K562 (cell line): ENCODE data around the gene P2RX5. TPM values are rescaled to one million over a fixed set of nuclear protein-coding genes. Genes with fewer than 3 reads are reported as not detected.
A peak's percentile ranks its signal among the peaks of the same experiment; 100 is the strongest.

Source experiments
- ATAC-seq: fragments of 200-7000 bp; cut with Tn5 transposase; 3 replicates; pipeline ENCODE4 v1.9.1; 2020; ENCODE audit warnings: moderate library complexity
- BruUV-seq: library from RNA; stranded (reverse); fragments of 400-500 nt; replicated peaks from 2 replicates; lab custom pipeline; 2021; lab: Mats Ljungman, UMichigan
- CTCF ChIA-PET: fragments of 300-600 bp; formaldehyde crosslinking; extraction: SDS; loops from one replicate; lab custom pipeline; 2021; ENCODE audit warnings: low intra/inter-chr PET ratio; lab: Yijun Ruan, JAX
- POLR2A ChIA-PET: fragments of 300-600, 350-650 bp; sonication (Branson Sonifier 250); formaldehyde crosslinking; extraction: SDS; loops from one replicate; lab custom pipeline; 2021; ENCODE audit warnings: antibody characterized with exemption, inconsistent platforms; lab: Yijun Ruan, JAX
- DNase-seq, 4 experiments: peaks; one replicate each; pipeline versions ENCODE4 v3.0.0 to v3.0.0-alpha.2; 2011 to 2018; ENCODE audit warnings: low spot score in 3 of 4, mixed read lengths in 3 of 4; ENCODE audit errors: extremely low read depth in 1 of 4
- FAIRE-seq: peaks from 2 replicates; lab custom pipeline; 2011; peaks lifted over from hg19 to GRCh38; lab: Jason Lieb, UNC
- H2AFZ ChIP-seq: 2 replicates; pipeline ENCODE4 v1.6.0; 2011; ENCODE audit warnings: low read depth, low read length, control low read depth, inconsistent platforms
- H3K27ac ChIP-seq: fragments of 200-600 bp; 3 replicates; pipeline ENCODE4 v1.8.0; 2011; ENCODE audit warnings: low read depth, mild to moderate bottlenecking, control low read depth, inconsistent platforms, low read length, moderate library complexity, mixed read lengths; ENCODE audit errors: extremely low read depth
- H3K27me3 ChIP-seq, 2 experiments: fragments of 300-600 bp in 1 of 2; 2 replicates in 1 of 2; 3 replicates in 1 of 2; pipeline versions ENCODE4 v1.6.0 to v1.8.0; 2011; ENCODE audit warnings: inconsistent platforms in 2 of 2, low read length in 2 of 2, mild to moderate bottlenecking in 1 of 2, mixed read lengths in 1 of 2, moderate library complexity in 1 of 2; ENCODE audit not compliant: control insufficient read depth in 2 of 2, insufficient read depth in 2 of 2
- H3K36me3 ChIP-seq: fragments of 300-600 bp; 3 replicates; pipeline ENCODE4 v1.8.0; 2011; ENCODE audit warnings: mild to moderate bottlenecking, low read length, inconsistent platforms; ENCODE audit not compliant: control insufficient read depth, insufficient read depth
- H3K4me1 ChIP-seq, 2 experiments: fragments of 200-600 bp in 1 of 2; replicated peaks in 1 of 2; 2 replicates in 1 of 2; 3 replicates in 1 of 2; pipeline versions ENCODE4 v1.5.1 to v1.8.0; 2011; ENCODE audit warnings: inconsistent platforms in 2 of 2, low read length in 2 of 2, mild to moderate bottlenecking in 1 of 2, mixed read lengths in 1 of 2, moderate library complexity in 1 of 2; ENCODE audit not compliant: control insufficient read depth in 2 of 2, insufficient read depth in 2 of 2
- H3K4me2 ChIP-seq: 2 replicates; pipeline ENCODE4 v1.6.1; 2011; ENCODE audit warnings: low read length, control low read depth, inconsistent platforms, mixed read lengths; ENCODE audit not compliant: insufficient read depth
- H3K4me3 ChIP-seq: fragments of 200-600 bp; sonication (generic), shearing (Covaris generic); 2 replicates; pipeline ENCODE4 v1.5.1; 2016; ENCODE audit warnings: control low read depth, inconsistent platforms
- H3K79me2 ChIP-seq: fragments of 200-600 bp; 3 replicates; pipeline ENCODE4 v1.8.0; 2011; ENCODE audit warnings: low read length, inconsistent platforms; ENCODE audit not compliant: control insufficient read depth, insufficient read depth
- H3K9ac ChIP-seq, 2 experiments: 2 replicates each; pipeline versions ENCODE4 v1.6.0 to v1.6.1; 2011; ENCODE audit warnings: low read depth in 2 of 2, low read length in 2 of 2, control low read depth in 1 of 2, inconsistent platforms in 1 of 2, mild to moderate bottlenecking in 1 of 2, mixed read lengths in 1 of 2; ENCODE audit not compliant: insufficient read depth in 1 of 2
- H3K9me1 ChIP-seq: one replicate; pipeline ENCODE4 v1.6.0; 2011; ENCODE audit warnings: inconsistent platforms, mild to moderate bottlenecking, low read length, moderate library complexity; ENCODE audit not compliant: control insufficient read depth, insufficient read depth
- H3K9me3 ChIP-seq: replicated peaks from 2 replicates; pipeline ENCODE4 v1.5.1; 2011; ENCODE audit warnings: low read depth, low read length, inconsistent platforms; ENCODE audit not compliant: control insufficient read depth, insufficient read depth
- H4K20me1 ChIP-seq: replicated peaks from 2 replicates; pipeline ENCODE4 v1.6.1; 2011; ENCODE audit warnings: low read length, inconsistent platforms, mixed read lengths; ENCODE audit not compliant: control insufficient read depth, insufficient read depth
- BACH1 ChIP-seq: fragments of 200-800 bp; sonication (Bioruptor generic); IDR thresholded peaks from 2 replicates; pipeline ENCODE4 v1.6.1; 2016; ENCODE audit warnings: missing genetic modification characterization, missing compliant biosample characterization
- CBFA2T3 ChIP-seq: fragments of 450-650 bp; IDR thresholded peaks from 2 replicates; pipeline ENCODE4 v1.6.1; 2017
- HDAC1 ChIP-seq, 2 experiments: fragments of 450-650 bp; IDR thresholded peaks; 2 replicates each; pipeline ENCODE4 v1.6.1; 2016 to 2017; ENCODE audit warnings: inconsistent platforms in 1 of 2, mild to moderate bottlenecking in 1 of 2, moderate library complexity in 1 of 2
- JUND ChIP-seq, 2 experiments: IDR thresholded peaks; 2 replicates in 1 of 2; 3 replicates in 1 of 2; pipeline ENCODE4 v1.6.1; 2011; ENCODE audit warnings: borderline replicate concordance in 2 of 2, low read depth in 2 of 2, low read length in 2 of 2, improper control_type of control experiment in 1 of 2, missing biosample characterization in 1 of 2, missing genetic modification characterization in 1 of 2, missing genetic modification reagents in 1 of 2
- POLR3A ChIP-seq: IDR thresholded peaks from 2 replicates; pipeline ENCODE4 v1.6.1; 2011; ENCODE audit warnings: borderline replicate concordance, mild to moderate bottlenecking, moderate library complexity; ENCODE audit not compliant: insufficient read length, insufficient read depth; ENCODE audit errors: extremely low read depth
- RCOR1 ChIP-seq, 2 experiments: IDR thresholded peaks; 2 replicates each; pipeline ENCODE4 v1.6.1; 2012; ENCODE audit warnings: low read depth in 2 of 2, low read length in 2 of 2, borderline replicate concordance in 1 of 2, improper control_type of control experiment in 1 of 2
- ZNF586 ChIP-seq: fragments of 450-650 bp; formaldehyde crosslinking; conservative IDR thresholded peaks from 2 replicates; pipeline ENCODE4 v1.4.0; 2020; ENCODE audit warnings: mild to moderate bottlenecking, moderate library complexity
- WGBS: fragments of 100-300 bp; shearing (Covaris generic); methylation state at CpG from one replicate; pipeline ENCODE4 v1.1.6; 2016; ENCODE audit warnings: low coverage, mixed read lengths; ENCODE audit not compliant: insufficient coverage; ENCODE audit errors: missing lambda C conversion rate; 5-methylcytosine and 5-hydroxymethylcytosine counted together
- in situ Hi-C: fragments of 300-500 bp; cut with MboI; formaldehyde crosslinking; loops from 4 replicates; pipeline ENCODE4 v1.15.0; 2018; ENCODE audit warnings: inconsistent platforms, mixed read lengths
- intact Hi-C: fragments of 100-400 bp; cut with micrococcal nuclease; formaldehyde crosslinking; loops from 2 replicates; pipeline ENCODE4 v1.14.2; 2022
- polyA plus RNA-seq, 8 experiments: library from polyadenylated mRNA; depleted of rRNA in 4 of 8; stranded (reverse) in 5 of 8; unstranded in 3 of 8; fragments of >200 nt; fragmentation: Nextera tagmentation in 2 of 8; fragmentation: Illumina TruSeq in 1 of 8; extraction: Ambion mirVana in 2 of 8; extraction: Trizol in 1 of 8; gene quantifications; 2 replicates each; pipeline versions ENCODE4 v1.2.1 to v1.2.3, GENCODE V29; 2011 to 2014; ENCODE audit warnings: inconsistent platforms in 1 of 8, missing spikeins in 1 of 8
- total RNA-seq, 7 experiments: library from RNA; depleted of rRNA in 6 of 7; stranded (reverse); fragments of >200 nt in 6 of 7; fragmentation: Illumina TruSeq in 2 of 7; extraction: Trizol in 2 of 7; gene quantifications; 2 replicates each; pipeline versions ENCODE4 v1.2.1 to v1.2.3, GENCODE V29; 2011 to 2021; ENCODE audit warnings: low replicate concordance in 1 of 7
- TF ChIP-seq, protein P1 (sequence below): sonication (generic); formaldehyde crosslinking; IDR thresholded peaks from 2 replicates; pipeline ENCODE4 v1.8.0; 2023; ENCODE audit warnings: missing genetic modification reagents, mild to moderate bottlenecking, borderline replicate concordance
- TF ChIP-seq, protein P2 (sequence below): sonication (generic); formaldehyde crosslinking; IDR thresholded peaks from 2 replicates; pipeline ENCODE4 v1.8.0; 2022; ENCODE audit warnings: missing genetic modification reagents, mild to moderate bottlenecking, moderate library complexity, borderline replicate concordance
- TF ChIP-seq, protein P3 (sequence below), 2 experiments: IDR thresholded peaks; 2 replicates each; pipeline ENCODE4 v1.6.1; 2012; ENCODE audit warnings: improper control_type of control experiment in 2 of 2, low read depth in 2 of 2, low read length in 2 of 2, borderline replicate concordance in 1 of 2

P2RX5 gene
- total and polyA plus RNA-seq, 9 of the 15 experiments (the other 6 are each of a cell fraction or from before 2014, with no cell fraction given), result 0.31 to 4.0 (median 1.3) TPM

DNA sequence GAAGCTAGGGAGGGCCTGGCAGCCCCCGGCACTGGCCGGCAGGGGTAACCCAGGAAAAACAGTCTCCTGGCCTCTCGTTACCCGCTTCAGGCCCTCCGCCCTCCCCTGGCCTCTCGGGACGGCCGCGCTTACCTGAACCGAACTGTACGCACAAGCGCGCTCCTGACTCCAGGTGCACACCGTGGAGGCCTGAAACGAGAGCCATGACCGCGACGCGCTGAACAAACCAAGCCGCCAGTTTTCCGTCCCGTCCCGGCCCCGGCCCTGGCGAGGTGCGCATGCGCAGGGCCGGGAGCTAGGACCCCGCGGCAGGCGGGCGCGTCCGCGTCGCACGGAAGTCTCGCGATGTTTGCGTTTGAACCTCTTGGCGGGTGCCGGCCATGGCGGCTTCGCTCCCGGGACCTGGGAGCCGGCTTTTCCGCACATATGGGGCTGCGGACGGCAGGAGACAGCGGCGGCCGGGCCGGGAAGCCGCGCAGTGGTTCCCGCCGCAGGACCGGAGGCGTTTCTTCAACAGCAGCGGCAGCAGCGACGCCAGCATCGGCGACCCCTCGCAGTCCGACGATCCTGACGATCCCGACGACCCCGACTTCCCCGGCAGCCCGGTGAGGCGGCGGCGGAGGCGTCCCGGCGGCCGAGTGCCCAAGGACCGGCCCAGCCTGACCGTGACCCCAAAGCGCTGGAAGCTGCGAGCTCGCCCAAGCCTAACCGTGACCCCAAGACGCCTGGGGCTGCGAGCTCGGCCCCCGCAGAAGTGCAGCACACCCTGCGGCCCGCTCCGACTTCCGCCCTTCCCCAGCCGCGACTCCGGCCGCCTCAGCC is 27.8 kb upstream of the P2RX5 start, which contains the start of gene HASPIN:
TSS of gene HASPIN (plus strand) at position 348 of the 822 bp plus-strand sequence. CDS start at position 381, 33 bp downstream.
- in situ Hi-C loops (no loop called here), intact Hi-C loops (no loop called here)
- ChIA-PET CTCF (no interaction called here), POLR2A (interaction anchor here (0.6 to 1.6 kb wide), 9 partner anchors 9 to 1747 kb away, joined by 3 to 5 read pairs (median 3); no protein-coding TSS in a partner anchor)
- Histone ChIP-seq H3K9ac (peak within 1 kb of the TSS; percentile 92 to 100), H3K9me3 (no peaks in the 10 kb centered on the region), H3K4me1 (peaks cover 19% of the 10 kb centered on the region in 2 experiments), H3K4me2 (peak within 1 kb of the TSS; percentile 95), H3K36me3 (peaks cover 36% of the 10 kb centered on the region), H3K27ac (peak within 1 kb of the TSS; percentile 92), H4K20me1 (no peaks in the 10 kb centered on the region), H2AFZ (peak within 1 kb of the TSS; percentile 98), H3K4me3 (peak within 1 kb of the TSS; percentile 86), H3K79me2 (peaks cover 49% of the 10 kb centered on the region), H3K9me1 (no peaks in the 10 kb centered on the region), H3K27me3 (no peaks in the 10 kb centered on the region)
- 0% methylated on average over 60 of the region's 98 CpGs for WGBS
- DNase-seq, result peak; percentile 94 to 98 (median 98)
- no TSS peak for BruUV-seq
- no peak for FAIRE-seq
- peak; percentile 94 for ATAC-seq
- TF ChIP-seq JUND (IDR thresholded peaks at IDR 0.05; ENCODE audit: borderline replicate concordance, low read depth, low read length) (no peak), JUND (tag; IDR thresholded peaks at IDR 0.05; ENCODE audit: borderline replicate concordance, low read depth, low read length) (no peak), BACH1 (tag) (no peak), RCOR1 (IDR thresholded peaks at IDR 0.05; ENCODE audit: borderline replicate concordance in 1 of 2, low read depth in 2 of 2, low read length in 2 of 2) (peak in 1 of 2 experiments; percentile 56; a peak in 2 of 4 replicates), CBFA2T3 (no peak), POLR3A (no peak), ZNF586 (CRISPR knock-in tag) (no peak), HDAC1 (IDR thresholded peaks at IDR 0.05) (peak in 1 of 2 experiments; percentile 83; a peak in 2 of 4 replicates)
- TF ChIP-seq, protein P1, sequence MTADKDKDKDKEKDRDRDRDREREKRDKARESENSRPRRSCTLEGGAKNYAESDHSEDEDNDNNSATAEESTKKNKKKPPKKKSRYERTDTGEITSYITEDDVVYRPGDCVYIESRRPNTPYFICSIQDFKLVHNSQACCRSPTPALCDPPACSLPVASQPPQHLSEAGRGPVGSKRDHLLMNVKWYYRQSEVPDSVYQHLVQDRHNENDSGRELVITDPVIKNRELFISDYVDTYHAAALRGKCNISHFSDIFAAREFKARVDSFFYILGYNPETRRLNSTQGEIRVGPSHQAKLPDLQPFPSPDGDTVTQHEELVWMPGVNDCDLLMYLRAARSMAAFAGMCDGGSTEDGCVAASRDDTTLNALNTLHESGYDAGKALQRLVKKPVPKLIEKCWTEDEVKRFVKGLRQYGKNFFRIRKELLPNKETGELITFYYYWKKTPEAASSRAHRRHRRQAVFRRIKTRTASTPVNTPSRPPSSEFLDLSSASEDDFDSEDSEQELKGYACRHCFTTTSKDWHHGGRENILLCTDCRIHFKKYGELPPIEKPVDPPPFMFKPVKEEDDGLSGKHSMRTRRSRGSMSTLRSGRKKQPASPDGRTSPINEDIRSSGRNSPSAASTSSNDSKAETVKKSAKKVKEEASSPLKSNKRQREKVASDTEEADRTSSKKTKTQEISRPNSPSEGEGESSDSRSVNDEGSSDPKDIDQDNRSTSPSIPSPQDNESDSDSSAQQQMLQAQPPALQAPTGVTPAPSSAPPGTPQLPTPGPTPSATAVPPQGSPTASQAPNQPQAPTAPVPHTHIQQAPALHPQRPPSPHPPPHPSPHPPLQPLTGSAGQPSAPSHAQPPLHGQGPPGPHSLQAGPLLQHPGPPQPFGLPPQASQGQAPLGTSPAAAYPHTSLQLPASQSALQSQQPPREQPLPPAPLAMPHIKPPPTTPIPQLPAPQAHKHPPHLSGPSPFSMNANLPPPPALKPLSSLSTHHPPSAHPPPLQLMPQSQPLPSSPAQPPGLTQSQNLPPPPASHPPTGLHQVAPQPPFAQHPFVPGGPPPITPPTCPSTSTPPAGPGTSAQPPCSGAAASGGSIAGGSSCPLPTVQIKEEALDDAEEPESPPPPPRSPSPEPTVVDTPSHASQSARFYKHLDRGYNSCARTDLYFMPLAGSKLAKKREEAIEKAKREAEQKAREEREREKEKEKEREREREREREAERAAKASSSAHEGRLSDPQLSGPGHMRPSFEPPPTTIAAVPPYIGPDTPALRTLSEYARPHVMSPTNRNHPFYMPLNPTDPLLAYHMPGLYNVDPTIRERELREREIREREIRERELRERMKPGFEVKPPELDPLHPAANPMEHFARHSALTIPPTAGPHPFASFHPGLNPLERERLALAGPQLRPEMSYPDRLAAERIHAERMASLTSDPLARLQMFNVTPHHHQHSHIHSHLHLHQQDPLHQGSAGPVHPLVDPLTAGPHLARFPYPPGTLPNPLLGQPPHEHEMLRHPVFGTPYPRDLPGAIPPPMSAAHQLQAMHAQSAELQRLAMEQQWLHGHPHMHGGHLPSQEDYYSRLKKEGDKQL (CRISPR knock-in tag), result no peak
- TF ChIP-seq, protein P2, sequence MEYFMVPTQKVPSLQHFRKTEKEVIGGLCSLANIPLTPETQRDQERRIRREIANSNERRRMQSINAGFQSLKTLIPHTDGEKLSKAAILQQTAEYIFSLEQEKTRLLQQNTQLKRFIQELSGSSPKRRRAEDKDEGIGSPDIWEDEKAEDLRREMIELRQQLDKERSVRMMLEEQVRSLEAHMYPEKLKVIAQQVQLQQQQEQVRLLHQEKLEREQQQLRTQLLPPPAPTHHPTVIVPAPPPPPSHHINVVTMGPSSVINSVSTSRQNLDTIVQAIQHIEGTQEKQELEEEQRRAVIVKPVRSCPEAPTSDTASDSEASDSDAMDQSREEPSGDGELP (CRISPR knock-in tag), result peak; percentile 55; the same call in 1 of the 2 replicates
- TF ChIP-seq, protein P3, sequence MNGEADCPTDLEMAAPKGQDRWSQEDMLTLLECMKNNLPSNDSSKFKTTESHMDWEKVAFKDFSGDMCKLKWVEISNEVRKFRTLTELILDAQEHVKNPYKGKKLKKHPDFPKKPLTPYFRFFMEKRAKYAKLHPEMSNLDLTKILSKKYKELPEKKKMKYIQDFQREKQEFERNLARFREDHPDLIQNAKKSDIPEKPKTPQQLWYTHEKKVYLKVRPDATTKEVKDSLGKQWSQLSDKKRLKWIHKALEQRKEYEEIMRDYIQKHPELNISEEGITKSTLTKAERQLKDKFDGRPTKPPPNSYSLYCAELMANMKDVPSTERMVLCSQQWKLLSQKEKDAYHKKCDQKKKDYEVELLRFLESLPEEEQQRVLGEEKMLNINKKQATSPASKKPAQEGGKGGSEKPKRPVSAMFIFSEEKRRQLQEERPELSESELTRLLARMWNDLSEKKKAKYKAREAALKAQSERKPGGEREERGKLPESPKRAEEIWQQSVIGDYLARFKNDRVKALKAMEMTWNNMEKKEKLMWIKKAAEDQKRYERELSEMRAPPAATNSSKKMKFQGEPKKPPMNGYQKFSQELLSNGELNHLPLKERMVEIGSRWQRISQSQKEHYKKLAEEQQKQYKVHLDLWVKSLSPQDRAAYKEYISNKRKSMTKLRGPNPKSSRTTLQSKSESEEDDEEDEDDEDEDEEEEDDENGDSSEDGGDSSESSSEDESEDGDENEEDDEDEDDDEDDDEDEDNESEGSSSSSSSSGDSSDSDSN (IDR thresholded peaks at IDR 0.05; ENCODE audit: borderline replicate concordance in 1 of 2, low read depth in 2 of 2, low read length in 2 of 2), result 0 out of 4 replicates have a peak, but pooled peaks have one; percentile 48 to 55
